Cardiac fibroblast (primary cell): Measurements from ENCODE around the gene RPS21.
"Not testable (repeated sequence)": the region's sequence is repeated elsewhere in the genome, so short reads cannot be mapped to it uniquely, and the experiment has no call there.

Source experiments
- DNase-seq, 2 donors: peaks; one replicate each; pipeline versions ENCODE4 v3.0.0 to v3.0.0-alpha.2; 2010; ENCODE audit warnings: low read depth in 2 of 2
- H3K4me3 ChIP-seq, 2 donors: replicated peaks in 1 of 2; 1 replicate in 1 of 2; 2 replicates in 1 of 2; pipeline ENCODE4 v1.5.1; 2011; ENCODE audit warnings: low read depth in 2 of 2, low read length in 2 of 2, mild to moderate bottlenecking in 2 of 2, moderate library complexity in 1 of 2
- TF ChIP-seq, protein P1 (sequence below): IDR thresholded peaks from one replicate; pipeline ENCODE4 v1.5.1; 2011; ENCODE audit warnings: low read depth, mild to moderate bottlenecking, low read length, inconsistent platforms

RPS21 gene

DNA sequence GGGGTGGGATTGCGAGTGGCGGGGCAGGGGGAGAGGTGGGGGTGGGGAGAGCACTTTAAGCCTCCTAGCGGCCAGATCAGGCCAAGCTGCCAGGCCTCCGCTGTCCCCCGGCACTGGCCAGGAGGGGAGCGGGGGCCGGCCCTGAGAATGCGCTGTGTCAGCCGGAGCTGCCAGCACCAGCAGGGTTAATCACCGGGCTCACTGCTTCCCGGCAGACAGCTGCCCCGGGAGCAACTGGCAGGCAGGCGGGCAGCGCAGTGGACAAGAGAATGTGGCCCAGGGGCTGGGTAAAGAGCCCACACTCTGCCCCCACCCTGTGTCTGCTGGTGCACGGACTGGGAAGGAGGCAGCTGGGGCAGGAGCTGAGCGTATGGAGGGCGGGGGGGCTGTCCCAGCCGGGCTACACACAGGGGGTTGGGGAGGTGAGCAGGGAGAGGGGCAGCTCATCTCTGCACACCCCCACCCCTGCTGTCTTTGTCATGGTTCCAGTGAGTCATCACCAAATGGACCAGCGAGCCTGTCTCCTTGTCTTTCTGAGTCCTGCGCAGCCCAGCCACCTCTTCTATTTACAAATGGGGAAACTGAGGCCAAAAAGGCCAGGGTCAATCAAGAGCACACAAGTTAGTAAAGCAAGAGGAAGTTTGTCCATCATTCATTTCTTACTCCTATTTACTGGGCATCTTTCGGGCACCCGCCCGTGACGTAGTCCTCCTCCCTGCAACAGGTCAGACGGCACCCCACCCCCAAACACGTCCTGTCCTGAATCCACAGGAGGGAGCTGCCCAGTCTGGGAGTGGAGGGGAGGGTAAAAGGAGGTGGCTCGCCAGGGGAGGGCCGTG, 17.7 kb upstream of the RPS21 start:
- H3K4me3 ChIP-seq: peak overlapping the region in 1 of 2 donors; percentile 18
- TF ChIP-seq, protein P1, sequence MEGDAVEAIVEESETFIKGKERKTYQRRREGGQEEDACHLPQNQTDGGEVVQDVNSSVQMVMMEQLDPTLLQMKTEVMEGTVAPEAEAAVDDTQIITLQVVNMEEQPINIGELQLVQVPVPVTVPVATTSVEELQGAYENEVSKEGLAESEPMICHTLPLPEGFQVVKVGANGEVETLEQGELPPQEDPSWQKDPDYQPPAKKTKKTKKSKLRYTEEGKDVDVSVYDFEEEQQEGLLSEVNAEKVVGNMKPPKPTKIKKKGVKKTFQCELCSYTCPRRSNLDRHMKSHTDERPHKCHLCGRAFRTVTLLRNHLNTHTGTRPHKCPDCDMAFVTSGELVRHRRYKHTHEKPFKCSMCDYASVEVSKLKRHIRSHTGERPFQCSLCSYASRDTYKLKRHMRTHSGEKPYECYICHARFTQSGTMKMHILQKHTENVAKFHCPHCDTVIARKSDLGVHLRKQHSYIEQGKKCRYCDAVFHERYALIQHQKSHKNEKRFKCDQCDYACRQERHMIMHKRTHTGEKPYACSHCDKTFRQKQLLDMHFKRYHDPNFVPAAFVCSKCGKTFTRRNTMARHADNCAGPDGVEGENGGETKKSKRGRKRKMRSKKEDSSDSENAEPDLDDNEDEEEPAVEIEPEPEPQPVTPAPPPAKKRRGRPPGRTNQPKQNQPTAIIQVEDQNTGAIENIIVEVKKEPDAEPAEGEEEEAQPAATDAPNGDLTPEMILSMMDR: peak; percentile 30
- peak; percentile 45 to 66 for DNase-seq

DNA sequence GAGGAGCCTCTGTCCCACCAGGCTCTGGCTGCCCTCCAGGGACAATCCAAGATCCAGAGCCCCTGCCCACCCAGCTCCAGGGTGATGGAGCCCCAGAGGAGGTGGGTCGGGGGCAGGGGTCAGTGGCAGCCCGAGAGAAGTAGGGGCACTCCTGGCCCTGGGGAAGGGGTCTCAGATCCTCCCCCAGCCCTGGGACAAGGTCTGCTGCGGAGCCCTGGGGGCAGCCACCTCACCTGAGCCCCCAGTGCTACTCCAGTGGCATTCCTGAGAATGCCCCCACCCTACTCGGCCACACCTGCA, 17.1 kb upstream of the RPS21 start:
- TF ChIP-seq, protein P1: no peak
- H3K4me3 ChIP-seq: no peak overlapping the region
- no peak for DNase-seq

DNA sequence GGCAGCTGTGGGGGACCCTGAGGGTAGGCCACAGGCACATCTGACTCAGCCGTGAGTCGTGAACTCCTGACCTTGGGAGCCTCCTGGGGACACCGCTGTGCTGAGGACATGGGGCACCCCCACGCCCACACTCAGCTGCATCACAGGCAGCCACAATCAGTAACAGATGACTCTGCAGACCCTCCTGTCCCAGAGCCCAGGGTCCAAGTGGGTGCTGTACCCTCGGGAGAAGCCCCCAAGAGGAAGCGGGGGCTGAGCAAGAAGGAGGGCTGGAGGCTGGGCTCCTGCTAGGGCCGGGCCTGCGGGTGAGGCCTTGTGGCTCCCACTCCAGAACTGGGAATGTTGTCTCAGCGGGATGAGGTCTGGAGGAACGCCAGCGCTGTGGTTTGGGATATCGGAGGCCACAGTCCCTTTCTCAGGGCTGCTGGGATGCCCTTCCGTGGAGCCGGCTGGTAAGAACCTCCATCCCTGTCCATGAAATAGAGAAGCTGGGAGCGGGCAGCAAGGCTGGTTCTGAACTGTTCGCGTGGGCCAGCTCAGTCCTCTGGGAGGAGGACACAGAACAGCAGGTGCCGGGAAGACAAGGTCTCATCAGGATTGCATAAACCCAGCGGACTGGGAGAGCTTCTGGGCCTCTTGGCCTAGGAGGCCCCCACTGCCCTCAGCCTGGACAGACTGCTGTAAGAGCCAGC, 16.6 kb upstream of the RPS21 start:
- TF ChIP-seq, protein P1: no peak
- H3K4me3 ChIP-seq: no peak overlapping the region
- peak in 1 of 2 donors; percentile 80 for DNase-seq

DNA sequence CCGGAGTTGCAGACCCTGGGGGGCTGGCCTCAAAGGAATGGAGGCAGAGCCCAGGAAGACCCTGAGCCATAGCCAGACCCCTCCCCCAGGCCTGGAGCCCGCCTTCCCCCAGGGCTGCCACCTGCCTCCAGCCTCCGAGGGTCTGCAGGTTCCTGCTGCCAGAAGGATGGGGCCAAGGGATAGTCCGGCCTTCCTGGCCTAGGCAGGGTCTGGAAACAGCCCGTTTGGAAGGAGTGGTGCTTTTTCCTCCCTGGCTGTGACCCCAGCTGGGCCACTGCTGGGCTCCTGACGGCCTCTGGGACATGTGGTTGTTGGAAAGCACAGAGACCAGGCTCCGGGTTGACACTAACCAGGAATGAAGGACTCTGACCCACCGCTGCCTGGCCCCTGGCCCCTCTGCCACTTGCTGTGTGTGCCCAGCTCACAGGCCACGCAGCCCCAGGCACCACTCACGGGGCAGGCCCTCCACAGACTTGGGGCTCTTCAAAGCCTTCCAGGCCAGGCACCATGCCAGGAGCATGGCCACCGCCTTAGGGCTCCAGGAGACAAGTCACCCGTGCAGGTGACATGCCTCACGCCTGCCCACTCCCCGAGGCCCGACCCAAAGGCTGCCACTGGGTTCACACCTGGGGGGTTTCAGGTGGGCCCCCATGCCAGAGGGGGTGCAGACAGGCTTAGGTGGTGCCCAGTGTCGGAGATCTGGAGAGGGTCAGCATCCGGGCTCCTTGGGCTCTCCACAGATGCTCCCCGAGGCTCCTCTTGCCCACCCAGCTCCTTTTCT, 15.9 kb upstream of the RPS21 start:
- no peak for DNase-seq
- TF ChIP-seq, protein P1: no peak

DNA sequence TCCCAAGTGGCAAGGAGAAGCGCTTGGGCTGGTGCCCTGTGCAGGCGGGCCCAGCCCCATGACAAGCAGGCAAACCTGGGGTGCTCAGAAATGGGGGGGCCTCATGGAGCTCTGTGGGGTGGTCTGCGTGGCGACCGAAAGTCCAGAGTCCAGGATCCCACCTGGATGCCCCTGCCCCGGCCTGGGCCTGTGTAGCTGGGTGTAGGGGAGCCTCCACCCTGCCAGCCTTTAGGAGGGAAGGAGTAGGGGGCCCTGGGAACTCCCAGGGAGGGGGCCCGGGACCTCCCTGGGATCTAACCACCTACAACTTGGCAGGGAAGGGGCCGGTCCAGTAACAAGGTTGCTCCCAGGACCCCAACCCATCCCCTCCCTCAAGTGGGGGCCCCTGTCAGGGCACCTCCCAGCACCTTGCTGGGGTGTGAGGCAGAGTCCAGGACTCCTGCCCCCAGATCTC, 15.3 kb upstream of the RPS21 start:
- TF ChIP-seq, protein P1: no peak
- no peak for DNase-seq

More for the DNA sequence above, 15.9 kb upstream of the RPS21 start:
- no peak overlapping the region for H3K4me3 ChIP-seq

GRCh38 chr20:62372042-62372993, 14.6 kb upstream of the RPS21 start:
- TF ChIP-seq, protein P1: no peak
- no peak for DNase-seq
- no peak overlapping the region for H3K4me3 ChIP-seq

More for the DNA sequence above, 15.3 kb upstream of the RPS21 start:
- H3K4me3 ChIP-seq: no peak overlapping the region

- not testable (repeated sequence) for H3K4me3 ChIP-seq
Observed at GRCh38 chr20:62373631-62374179, 13.2 kb upstream of the RPS21 start.

More at GRCh38 chr20:62373631-62374179, 13.2 kb upstream of the RPS21 start:
- not testable (repeated sequence) for DNase-seq
